HG03175 (cell line): ENCODE results near the gene ITGB2.
"Not testable (repeated sequence)": the region's sequence is repeated elsewhere in the genome, so short reads cannot be mapped to it uniquely, and the experiment has no call there.

Experiments used
- ATAC-seq: cut with Tn5 transposase; IDR thresholded peaks from one replicate; pipeline ENCODE4 v1.9.1; 2021; ENCODE audit warnings: mild to moderate bottlenecking, moderate library complexity; ENCODE audit not compliant: unreplicated experiment

ITGB2 gene

DNA sequence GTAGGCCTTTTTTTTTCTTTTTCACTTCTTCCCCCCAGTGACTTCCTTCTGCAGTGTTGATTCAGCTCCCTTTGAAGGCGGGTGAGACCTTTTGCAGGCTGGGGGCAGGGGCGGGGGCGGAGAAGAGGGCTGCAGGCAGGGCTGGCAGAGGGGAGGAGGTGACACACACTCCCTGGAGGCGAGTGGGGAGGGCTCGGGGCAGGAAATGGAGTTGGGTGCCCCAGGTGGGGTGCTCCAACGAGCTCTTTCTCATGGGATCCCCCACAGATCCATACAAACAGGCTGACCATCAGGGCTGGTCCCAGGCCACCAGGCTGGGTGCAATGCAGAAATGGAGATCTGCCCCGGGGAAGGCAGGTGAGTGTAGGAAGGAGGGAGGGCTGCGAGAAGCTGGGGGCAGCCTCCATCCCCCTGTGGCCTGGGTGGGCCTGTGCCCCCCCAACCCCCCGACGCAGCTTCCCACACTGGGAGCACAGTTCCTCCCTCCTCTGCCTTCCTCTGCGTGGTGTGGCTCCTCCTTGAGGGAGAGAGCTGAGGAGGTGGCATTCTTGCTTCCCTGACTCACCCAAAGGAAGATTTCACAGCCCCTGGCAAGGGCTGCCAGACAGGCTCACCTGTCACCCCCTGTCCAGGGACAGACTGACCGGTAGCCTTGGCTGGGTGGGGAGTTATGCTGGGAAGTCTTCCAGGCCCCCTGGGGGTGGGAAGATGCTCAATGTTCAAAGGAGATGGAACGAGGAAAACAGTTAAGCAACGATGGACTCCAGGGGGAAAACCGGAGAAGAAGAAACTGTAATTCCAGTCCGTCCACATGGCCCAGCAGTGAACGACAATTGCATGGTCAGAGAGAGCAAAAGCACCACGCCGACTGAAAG is 7.1 kb upstream of the ITGB2 start:
- peak; percentile 33 for ATAC-seq

DNA sequence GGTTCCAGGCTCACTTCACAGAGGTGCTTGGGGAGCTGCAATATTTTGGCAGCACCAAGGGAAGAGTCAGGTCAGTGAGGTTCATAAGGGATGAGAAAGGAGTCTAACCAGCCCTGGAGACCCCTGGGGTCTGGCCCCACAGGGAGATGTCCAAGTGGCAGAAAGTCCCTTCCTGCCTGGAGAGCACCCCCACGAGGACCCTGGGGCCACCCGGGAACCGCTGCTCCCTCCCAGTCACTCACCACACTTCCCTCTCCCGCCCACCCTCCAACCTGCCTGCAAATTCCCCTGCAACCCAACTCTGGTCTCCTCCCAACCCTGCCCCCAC is 6.5 kb upstream of the ITGB2 start:
- no peak for ATAC-seq

DNA sequence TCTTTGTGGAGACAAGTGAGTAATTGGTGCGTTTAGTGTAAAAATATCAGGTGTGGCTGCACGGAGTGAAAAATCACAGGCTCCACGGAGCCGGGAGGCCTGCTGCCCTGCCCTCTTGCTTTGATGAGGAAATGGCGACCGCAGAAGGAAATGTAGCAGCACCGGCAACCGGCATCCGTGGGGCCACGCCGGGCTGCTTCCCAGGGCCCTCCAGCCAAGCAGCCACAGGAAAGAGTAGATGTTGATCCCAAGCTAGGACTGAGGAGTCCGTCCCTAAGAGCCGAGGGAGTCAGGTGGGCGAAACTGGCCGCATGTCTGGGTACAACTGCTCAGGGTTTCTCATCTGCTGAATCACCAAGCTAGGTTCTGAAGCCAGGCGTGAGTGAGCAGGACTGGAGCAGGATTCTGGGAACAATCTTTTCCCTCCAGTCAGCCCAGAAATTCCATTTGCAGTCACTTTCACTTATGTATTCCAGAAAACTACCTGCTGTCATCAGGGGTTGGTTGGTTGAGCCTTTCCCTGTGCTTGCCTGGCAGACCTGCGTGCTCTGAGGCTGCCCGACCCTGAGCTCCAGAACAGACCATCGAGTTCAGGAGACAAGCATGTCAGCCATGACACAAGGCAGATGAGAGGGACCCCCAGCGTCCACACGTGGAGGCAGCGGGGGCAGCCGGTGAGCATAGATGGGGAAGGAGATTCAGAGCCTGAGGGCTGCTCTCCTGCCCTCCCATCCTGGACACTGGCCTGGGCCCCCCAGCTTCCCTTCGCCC is 5.8 kb upstream of the ITGB2 start:
- ATAC-seq: no peak

DNA sequence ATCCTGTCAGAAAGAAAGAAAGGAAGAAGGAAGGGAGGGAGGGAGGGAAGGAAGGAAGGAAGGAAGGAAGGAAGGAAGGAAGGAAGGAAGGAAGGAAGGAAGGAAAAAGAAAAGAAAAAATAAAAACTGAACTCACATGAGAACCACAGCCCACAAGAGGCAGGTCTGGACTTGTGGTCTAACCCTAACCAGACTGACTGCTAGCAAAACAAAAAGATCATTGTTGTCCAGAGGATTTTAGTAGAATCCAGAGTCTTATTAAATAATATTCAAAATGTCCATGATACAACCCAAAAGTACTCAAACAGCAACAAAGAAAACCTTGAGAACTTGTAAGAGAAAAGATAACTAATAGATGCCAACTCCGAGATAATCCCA is 4.7 kb upstream of the ITGB2 start:
- ATAC-seq: no peak

DNA sequence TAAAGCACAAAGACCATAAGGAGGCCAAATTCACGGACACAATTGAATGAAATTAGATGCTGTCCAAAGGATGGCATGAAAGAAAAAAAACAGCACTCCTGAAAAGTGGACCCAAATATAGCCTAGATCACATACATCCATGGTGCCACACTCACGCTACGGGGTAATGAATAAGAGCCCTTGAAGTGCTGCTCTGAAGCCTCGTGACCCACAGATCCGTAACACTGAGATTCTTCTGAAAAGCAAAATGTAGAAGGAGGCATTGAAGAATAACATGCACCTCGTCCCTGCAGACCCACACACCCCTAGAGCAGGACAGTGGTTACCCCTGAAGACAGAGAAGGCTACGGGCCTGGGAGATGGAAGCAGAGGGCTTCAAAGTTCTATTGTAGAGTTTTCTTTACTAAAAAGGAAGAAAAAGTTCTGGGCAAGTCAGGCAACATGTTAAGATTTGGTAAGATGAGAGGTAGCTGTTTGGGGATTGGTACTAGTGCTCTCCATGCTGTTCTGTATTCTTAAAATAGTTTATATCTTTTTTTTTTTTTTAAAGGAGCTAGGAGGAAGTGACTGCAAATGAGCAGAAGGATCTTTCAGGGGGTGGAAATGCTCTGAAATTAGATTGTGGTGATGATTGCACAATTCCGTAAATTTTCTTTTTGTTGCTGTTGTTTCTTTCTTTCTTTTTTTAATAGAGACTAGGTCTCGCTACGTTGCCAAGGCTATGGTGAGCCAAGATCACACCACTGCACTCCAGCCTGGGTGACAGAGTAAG is 4.1 kb upstream of the ITGB2 start:
- ATAC-seq: no peak

DNA sequence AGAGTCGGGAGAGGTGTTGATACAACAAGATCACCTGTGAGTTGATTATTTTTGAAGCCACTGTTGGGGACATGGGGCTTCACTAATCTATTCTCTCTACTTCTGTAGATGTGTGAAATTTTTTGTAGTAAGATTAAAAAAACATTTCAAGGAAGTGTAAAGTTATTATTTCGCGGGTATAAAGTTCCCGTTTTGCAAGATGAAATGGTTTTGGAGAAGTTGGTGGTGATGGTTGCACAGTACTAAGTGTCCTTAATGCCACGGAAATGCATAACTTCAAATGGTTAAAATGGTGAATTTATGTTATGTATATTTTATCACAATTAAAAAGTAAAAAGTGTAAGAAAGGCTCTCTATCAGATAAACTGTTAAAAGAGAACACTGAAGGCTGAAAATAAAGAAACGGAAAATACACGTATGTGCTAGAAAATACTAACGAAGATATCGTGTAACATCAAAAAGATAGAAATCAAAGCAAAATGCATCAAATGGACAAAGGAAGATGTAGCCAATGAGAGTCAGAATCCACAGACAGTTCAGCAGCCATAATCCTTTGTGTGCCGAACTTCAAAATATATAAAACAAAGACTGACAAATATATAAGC is 2.9 kb upstream of the ITGB2 start:
- no peak for ATAC-seq

DNA sequence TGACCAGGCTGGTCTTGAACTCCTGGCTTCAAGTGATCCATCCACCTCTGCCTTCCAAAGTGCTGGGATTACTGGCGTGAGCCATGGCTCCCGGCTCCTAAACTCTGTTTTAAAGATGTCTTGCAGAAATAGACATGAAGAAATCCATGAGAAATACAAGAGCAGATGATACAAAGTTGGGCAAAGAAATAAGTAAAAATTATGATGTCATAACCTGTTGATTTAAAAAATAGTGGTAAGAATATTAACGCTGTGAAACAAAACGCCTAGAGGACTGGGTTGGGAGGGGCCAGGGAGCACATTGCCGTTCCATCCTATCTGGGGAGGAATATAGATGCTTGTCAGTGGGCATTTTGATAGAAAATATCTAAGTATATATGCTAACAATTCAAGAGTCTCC is 1.2 kb upstream of the ITGB2 start:
- no peak for ATAC-seq

DNA sequence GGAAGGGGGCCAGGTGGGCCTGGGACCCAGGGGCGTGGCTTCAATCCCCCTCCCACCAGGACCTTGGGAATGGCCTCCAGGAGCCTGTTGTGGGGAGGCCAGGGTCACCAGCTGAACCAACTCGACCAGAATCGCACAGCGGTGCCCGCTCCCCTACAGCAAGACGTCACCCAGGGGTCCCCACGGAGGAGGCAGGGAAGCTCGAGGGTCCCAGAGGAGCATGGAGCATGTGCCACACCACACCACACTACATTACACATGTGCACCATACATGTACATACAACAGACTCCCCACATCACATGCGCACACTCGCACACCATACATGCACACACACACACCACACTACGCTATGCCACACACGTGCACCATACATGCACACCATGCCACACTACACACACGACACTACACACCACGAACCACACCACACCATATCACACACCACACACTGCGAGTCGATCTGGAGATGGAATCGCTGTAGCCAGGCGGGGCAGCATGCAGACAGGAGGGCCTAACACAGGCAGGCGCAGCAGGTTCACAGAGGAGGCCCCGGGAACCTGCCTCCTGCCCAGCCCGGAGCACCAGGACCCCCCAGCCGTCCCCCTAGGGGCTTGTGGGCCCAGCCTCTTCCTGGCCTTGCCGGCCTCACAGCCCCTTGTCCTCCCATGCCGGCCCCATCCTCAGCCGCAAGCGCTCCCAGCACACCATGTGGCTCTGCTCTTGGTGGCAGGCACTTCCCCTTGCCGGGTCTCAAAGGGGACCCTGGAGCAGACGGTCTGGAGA is 596 bp downstream of the ITGB2 start:
- peak; percentile 7 for ATAC-seq

DNA sequence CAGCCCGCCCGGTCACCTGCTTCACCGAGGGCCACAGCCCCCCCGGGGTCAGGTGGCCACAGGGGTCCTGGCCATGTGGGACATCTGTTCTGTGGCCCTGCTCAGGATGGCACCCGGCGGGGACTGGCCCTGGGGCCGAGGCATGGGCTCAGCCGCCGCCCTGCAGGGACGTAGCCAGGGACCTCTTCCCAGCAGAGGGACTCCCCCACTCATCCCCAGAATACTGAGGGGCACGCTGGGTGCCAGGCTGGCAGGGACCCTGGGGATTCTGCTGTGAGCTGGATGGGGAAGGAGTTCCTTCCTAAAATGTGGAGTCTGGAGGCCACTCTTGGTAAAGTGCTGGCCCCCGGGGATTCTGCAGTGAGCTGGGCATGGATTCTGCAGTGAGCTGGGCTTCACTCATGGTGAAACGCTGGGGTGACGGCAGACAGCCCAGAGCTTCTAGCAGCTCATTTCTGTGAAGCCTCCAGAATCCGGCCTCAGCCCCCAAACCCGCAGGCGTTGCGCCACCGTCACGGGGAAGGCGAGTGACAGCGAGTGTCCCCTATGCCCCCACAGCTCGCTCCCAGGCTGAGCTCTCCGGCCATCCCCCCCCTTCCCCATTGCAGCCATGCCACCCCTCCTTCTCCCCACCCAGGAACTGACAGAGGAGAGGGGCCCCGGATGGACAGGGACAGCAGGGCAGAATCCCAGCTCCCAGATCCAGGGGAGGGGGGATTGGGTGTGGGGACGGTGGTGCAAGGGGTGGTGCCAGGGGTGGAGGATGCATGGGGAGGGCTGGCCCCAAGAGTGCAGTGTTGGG is 1.4 kb downstream of the ITGB2 start:
- ATAC-seq: no peak

DNA sequence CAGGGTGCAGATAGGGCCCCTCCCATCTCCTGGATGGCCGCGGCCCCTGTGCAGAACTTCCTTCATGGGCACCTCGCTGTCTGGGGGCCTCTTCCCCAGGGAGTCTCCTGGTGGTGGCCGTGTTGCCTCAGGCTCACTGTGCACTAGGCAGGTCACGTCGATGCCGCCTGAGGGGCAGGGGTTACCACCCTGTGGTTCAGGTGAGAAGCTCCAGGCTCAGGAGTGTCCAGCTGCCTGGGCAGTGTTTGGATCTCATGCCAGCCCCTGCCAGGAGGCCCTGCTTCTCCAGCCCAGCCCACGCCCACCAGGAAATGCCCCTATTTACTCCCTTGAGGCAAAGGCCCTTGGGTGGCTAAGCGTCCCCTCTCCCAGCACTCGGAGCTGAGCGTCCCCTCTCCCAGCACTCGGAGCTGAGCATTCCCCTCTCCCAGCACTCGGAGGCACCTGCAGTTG is 2.1 kb downstream of the ITGB2 start:
- ATAC-seq: no peak

DNA sequence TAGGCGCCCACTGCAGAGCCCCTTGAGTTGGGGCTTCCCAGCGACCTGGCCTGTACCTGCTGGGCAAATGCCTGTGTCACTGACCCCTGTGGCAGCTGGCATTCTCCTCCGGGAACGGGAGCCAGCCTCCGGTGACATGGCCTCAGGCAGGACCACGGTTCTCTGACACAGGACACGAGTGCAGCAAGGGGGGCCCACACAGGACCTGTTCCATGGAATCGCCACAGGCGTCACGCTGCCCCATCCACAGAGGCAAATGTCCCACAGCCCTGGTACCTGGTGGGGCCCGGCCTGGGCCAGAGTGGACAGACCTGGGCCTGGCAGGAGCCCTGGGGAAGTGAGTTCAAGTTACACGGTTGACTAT is 2.6 kb downstream of the ITGB2 start:
- no peak for ATAC-seq

DNA sequence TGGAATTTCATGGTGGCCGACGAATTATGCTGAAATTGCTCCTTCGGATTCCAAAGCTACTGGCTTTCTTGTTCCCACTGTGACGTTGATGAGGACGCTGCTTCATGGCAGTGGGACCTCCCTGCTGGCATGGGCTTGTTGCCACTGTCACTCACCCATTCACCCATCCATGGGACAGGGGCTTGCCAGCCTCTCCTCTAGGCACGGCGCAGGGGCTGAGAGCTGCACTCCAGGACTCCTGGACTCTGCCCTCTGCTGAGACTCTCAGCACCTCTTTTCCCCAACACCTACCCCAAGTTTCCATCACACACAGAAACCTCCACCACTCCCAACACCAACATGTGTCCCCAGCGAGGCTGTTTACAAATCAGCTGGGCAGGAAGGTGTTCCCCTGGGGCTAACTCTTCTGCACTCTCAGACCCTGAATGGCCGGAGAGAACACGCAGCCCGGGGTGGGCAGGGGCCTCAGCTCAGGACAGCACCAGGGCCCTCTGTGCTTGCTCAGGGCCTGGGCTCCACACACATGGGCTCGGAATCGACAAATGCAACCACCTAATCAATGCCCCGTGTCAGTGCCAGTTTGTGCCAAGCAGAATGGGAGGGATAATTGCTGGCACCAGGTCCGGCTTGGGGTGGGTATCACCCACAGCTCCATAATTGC is 3.1 kb downstream of the ITGB2 start:
- no peak for ATAC-seq

DNA sequence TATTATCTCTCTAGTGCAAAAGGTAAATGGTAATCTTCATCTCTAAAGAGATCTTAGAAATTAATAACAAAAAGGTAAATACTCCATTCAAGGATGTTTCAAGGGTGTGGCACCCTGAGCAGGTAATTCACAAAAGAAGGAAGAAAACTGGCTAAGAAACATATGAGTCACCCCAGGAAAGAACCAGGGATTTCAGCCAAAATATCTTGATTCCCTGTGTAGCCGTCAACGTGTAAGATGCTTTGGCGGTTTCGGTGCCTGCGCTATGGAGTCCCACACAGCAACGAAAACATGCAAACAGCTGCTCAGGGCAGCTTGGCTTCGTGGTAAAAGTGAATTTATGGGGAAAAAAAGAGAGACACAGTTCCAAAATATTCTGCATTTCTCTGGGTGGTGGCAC is 3.7 kb downstream of the ITGB2 start:
- ATAC-seq: no peak

DNA sequence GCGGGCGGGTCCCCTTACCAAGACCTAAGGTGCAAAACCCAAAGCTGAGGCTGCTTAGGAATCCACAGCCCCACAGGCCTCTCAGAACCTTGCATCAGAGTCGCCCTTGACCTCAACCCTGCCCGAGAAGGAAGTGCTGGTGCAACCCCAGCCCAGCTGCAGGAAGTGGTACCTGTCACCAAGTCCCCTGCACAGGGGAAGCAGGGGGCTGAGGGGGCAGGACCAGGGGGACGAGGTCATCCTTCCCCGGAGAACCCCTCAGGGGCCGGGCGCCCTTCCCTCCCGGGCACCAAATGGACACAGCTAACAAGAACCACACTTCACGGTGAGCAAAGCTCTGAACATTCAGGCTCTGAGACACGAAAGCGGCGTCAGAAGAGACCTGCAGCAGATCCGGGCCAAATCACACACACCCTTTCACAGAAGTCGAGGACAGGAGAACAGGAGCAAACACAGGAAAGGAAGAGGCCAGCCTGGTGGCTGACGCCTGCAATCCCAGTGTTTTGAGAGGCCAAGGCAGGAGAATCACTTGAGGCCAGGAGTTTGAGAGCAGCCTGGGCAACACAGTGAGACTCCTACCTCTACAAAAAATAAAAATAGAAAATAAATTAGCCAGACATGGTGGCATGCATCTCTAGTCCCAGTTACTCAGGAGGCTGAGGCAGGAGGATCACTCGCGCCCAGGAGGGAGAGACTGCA is 6.4 kb downstream of the ITGB2 start:
- ATAC-seq: peak; percentile 57

DNA sequence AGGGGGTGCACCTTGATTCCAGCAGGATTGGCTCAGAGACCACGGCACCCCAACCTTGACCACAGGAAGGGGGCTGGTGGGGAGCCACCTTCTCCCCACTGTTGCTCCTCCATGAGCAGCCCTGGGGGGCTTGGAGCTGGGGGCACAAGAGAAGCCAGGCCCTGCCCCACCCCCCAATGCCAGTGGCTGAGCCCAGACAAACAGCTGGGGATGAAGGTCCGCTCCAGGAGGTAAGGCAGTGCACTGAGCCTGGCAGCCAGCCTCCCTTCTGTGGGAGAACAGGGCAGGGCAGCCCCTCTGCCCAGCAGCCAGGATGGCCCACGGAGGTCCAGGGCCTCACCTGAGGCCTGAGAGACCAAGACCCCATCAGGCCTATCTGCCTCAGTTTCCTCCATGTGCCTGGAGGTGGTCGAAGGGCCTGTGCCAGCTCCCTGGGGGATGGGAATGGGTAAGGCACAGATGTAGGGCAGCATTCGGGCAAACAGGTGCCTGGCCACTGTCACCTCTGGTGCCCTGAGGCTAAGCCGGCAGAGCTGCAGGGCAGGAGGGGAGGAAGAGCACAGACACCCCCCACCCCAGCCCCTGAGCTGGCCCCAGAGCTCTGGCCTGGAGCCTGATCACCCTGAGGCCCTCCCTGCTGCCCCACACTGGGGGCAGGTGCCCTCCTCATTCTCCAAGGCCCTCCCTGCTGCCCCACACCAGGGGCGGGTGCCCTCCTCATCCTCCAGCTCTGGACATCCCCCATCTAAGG is 7.1 kb downstream of the ITGB2 start:
- peak; percentile 16 for ATAC-seq

DNA sequence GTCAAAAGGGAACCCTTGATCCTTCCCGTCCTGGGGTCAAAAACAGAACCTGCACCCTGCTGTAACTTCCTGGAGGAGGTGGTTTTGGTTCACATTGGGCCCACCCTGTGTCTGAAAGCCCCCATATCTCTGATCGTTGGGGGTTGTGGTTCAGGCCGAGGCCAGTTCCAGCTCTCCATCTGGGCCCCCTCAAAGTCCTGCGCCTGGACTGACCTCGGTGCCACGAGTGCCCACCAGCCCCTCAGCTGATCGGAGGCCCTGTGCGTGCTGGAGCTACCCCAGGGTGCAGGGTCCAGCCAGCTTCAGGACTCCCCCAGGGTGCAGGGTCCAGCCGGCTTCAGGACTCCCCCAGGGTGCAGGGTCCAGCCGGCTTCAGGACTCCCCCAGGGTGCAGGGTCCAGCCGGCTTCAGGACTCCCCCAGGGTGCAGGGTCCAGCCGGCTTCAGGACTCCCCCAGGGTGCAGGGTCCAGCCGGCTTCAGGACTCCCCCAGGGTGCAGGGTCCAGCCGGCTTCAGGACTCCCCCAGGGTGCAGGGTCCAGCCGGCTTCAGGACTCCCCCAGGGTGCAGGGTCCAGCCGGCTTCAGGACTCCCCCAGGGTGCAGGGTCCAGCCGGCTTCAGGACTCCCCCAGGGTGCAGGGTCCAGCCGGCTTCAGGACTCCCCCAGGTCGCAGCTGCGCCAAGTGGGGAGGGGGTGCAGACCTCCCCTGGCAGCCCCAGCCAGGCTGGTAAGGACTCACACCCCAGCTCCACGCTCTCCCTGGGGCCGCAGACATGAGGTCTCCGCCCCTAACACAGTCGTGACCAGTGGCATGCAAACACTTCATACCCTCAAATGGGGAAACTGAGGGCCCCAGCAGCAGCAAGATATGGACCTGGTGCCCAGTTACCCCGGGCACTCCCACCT is 7.9 kb downstream of the ITGB2 start:
- not testable (repeated sequence) for ATAC-seq

DNA sequence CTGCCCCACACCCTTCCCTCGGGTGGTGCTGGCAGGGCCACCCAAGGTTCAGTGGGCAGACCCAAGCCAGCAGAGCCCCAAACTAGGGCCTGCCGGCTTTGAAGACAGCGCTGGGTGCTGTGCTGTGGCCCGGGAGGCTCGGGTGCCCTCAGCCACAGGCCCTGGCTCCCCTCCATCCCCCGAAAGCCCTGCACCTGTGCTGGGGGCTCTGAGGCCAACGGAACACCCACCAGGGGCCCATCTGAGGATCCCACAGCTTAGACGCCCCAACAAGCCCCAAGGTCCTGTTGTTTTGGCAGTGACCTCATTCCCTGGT is 8.6 kb downstream of the ITGB2 start:
- ATAC-seq: no peak
